ENCODE results near the gene DDX1.

DNA sequence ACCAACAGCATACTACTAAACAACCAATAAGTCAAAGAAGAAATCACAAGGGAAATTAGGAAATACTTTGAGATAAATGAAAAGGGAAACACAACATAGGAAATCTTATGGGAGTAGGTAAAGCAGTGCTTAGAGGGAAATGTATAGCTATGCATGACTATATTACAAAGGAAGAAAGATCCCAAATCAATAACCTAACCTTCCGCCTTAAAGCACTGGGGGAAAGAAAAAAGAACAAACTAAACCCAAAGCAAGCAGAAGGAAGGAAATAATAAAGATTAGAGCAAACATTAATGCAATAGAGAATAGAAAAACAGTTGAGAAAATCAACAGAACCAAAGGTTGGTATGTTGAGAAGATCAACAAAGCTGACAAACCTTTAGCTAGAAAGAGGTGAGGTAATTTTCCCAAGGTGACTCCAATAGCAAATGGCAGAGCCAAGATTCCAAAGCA is 49.9 kb downstream of the DDX1 start:
- TF ChIP-seq, protein P1, sequence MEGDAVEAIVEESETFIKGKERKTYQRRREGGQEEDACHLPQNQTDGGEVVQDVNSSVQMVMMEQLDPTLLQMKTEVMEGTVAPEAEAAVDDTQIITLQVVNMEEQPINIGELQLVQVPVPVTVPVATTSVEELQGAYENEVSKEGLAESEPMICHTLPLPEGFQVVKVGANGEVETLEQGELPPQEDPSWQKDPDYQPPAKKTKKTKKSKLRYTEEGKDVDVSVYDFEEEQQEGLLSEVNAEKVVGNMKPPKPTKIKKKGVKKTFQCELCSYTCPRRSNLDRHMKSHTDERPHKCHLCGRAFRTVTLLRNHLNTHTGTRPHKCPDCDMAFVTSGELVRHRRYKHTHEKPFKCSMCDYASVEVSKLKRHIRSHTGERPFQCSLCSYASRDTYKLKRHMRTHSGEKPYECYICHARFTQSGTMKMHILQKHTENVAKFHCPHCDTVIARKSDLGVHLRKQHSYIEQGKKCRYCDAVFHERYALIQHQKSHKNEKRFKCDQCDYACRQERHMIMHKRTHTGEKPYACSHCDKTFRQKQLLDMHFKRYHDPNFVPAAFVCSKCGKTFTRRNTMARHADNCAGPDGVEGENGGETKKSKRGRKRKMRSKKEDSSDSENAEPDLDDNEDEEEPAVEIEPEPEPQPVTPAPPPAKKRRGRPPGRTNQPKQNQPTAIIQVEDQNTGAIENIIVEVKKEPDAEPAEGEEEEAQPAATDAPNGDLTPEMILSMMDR (IDR thresholded peaks at IDR 0.05) = no peak
- no peak for TF ChIP-seq EZH2 (IDR thresholded peaks at IDR 0.05)
- no peak for TF ChIP-seq EZH2phosphoT487 (IDR thresholded peaks at IDR 0.05)

Measured in neural progenitor cell (in vitro differentiated cells).